ENCODE measurements around the gene DYRK1A.

DYRK1A gene

DNA sequence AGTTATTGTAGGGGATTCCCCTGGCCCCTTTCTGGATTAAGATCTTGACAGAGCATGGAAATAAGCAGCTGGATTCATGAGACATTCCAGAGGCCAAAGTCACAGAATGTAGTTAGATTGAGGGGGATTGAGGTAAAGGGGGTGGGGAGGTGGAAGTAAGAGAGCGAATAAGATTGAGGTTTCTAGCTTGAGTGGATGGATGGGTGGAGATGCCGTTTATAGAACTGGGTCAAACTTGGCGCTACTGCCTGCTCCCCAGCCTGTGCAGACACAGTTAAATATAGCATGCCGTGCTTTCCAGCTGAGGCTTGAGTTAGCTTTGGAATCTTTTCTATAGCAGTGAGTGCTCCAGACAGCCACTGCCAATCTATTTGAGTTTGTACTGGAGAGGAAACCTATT is 85.7 kb downstream of the DYRK1A start:
- DNase-seq: no peak

- DNase-seq: no peak
Measured at GRCh38 chr21:37453350-37453749, 86.8 kb downstream of the DYRK1A start.

- no peak for DNase-seq
Measured at GRCh38 chr21:37454869-37455503, 88.4 kb downstream of the DYRK1A start.

DNA sequence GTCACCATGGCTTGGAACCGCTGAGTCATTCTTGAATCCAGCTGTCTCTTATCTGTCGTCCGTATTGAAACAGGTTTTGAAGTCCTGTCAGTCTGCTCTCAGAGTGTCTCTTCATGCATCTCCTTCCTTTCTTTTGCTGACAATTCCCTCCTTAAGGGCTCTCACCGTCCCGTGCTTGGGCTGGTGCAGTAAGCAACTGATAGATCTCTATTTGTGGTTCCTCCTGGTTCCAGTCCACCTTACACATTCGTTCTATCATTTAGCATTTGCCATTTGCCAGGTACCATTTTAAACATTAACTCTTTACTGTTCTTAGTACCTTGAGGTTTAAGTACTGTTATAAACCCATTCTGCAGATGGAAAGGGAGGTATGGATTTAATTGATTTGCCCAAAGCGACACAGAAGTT is 88.9 kb downstream of the DYRK1A start:
- no peak for DNase-seq

DNA sequence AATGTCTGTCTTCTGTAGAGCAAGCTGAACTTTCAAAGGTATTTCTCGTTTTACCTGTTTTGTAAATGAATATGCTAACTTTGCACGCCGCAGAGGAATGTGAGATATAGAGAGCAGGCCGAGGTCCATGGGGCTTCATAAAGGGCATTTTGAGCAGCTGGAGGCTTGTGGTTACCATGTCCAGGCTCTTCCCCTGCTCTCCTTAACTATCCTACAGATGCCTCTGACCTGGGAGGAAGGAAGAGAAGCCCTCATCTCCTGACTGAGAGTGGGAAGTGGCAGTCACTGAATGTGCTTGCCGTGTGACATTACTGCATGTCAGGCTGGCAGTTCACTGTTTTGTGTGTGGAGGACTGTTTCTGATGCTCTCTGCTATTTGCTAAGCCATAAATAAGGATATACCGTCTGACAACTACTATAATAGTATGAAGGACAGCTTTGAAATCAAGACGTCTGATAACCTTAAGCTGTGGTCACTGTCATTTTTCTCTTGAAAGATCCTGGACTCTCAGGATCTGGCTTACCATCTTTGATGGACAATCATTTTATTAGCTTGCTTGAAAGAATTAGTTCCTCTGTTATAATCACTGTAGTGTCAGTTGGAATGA is 92.2 kb downstream of the DYRK1A start:
- DNase-seq: no peak

GRCh38 chr21:37459575-37459974 is 93.0 kb downstream of the DYRK1A start:
- no peak for DNase-seq

DNA sequence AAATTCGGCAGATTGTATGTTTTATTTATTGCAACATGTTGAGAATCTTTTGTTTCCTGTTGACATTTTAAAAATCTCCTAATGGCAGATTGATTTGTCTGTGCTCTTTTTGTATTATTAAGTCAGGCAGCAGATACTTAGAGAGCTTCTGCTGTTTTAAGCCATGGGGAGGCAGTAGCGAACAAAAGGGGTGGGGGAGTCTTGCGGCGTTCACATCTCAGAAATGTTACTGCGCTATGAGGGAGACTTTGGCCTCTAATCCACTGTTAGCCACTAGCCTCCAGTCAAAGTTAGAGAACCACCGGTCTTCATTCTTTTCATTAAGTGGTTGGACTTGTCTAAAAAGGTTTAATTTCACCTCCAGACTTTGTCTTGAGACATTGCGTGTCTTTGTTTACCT is 93.6 kb downstream of the DYRK1A start:
- DNase-seq: no peak

- no peak for DNase-seq
Measured at GRCh38 chr21:37461479-37461878, 94.9 kb downstream of the DYRK1A start.

DNA sequence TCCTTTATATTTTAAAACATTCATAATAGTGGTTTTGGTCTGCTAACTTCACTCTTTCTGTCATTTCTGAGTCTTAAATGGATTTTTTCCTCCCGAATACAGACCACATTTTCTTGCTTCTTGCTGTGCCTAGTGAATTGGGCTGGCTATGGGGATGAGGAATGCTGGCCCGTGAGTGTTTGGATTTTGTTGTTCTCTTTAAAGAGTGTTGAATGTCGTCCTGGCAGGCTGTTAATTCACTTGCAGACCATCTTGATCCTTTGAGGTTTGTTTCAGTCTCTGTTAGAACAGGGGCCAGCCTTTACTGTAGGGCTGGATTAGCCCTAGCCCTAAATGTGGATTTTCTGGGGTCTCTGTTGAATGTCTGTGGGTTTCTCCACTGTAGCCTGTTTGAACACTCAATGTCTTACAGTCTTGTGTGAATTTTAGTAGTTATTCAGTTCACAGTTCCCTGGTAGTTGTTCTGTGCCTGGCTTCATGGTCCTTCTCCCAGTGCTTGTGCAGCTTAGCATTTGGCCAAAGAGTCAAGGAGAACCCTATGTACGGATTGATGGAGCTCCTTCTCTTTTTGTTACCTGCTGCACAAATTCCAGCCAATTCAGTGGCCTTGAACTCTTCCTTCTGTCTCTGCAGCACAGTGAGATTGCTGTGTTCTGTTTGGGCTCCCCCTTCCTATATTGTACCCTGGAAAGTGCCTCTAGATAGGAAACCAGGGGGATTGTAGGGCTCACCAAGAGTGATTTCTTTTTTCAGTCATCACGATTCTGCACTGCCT is 95.7 kb downstream of the DYRK1A start:
- DNase-seq: no peak

DNA sequence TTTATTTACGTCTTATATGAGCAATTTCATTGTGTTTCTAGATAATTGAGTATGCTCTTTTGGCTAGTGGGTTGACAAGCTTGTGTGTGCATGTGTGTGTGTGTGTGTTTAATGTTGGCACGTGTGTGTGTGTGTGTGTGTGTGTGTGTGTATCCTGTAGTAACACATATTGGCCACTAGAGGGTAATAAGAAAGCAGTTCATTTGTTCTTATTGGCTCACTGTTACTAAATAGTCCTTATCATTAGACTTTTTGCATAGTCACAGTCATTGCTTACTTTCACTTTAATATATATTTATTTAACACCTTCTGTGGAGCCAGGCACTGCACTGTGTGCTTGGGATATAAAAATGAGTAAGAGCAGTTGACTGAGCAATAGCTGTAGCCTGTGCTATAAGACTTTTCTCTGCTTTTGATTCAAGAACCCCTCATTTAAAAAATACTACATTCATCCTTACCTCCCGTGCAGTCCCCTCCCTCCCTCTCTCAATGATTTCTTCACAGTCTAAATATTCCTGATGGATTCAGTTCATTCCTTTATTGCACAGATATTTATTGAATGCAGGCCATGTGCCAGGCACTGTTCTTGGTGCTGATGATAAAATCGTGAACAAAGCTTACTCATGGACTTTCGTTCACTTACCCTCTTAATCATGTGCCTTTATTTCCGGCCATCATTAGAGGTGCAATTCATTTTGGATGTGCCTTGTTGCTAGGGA is 96.7 kb downstream of the DYRK1A start:
- no peak for DNase-seq

DNA sequence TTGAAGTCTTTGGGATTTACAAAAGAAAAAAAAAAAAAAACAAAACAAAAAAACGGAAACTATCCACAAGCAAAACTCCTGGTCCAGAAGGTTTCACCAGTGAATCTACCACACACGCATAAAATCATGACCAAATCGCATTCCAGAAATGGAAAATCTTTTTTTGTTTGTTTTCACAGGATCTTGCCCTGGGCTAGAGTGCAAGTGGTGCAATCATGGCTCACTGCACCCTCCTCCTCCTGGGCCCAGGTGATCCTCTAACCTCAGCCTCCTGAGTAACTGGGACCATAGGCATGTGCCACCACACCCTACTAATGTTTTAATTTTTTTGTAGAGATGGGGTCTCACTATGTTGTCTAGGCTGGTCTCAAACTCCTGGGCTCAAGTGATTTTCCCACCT is 100.5 kb downstream of the DYRK1A start:
- DNase-seq: no peak

- DNase-seq: no peak
Measured at GRCh38 chr21:37468909-37469308, 102.3 kb downstream of the DYRK1A start.

DNA sequence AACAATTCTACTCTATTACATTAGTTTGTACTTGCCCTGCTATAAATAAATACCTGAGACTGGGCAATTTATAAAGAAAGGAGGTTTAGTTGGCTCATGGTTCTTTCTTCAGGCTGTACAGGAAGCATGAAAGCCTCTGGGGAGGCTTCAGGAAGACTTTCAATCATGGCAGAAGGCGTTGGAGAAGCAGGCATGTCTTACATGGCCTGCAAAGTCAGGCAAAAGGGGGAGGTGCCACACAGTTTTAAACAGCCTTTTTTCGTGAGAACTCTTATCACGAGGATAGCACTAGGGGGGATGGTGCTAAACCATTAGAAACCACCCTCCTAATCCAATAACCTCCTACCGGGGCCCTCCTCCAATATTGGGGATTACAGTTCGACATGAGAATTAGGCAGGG is 102.9 kb downstream of the DYRK1A start:
- DNase-seq: no peak

DNA sequence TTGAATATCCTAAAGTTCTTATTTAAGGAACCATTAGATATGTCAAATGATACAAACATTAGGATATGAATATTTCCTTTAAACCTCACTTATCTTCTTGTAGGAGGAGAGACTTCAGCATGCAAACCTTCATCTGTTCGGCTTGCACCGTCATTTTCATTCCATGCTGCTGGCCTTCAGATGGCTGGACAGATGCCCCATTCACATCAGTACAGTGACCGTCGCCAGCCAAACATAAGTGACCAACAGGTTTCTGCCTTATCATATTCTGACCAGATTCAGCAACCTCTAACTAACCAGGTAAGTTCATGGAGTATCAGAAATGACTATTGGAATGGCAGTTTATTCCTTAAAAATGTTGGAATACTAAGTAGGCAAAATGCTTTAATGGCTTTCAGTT is 106.0 kb downstream of the DYRK1A start:
- DNase-seq: no peak

- DNase-seq: no peak
Measured at GRCh38 chr21:37473491-37473890, 106.9 kb downstream of the DYRK1A start.

GRCh38 chr21:37474342-37474741 is 107.8 kb downstream of the DYRK1A start:
- DNase-seq: no peak

DNA sequence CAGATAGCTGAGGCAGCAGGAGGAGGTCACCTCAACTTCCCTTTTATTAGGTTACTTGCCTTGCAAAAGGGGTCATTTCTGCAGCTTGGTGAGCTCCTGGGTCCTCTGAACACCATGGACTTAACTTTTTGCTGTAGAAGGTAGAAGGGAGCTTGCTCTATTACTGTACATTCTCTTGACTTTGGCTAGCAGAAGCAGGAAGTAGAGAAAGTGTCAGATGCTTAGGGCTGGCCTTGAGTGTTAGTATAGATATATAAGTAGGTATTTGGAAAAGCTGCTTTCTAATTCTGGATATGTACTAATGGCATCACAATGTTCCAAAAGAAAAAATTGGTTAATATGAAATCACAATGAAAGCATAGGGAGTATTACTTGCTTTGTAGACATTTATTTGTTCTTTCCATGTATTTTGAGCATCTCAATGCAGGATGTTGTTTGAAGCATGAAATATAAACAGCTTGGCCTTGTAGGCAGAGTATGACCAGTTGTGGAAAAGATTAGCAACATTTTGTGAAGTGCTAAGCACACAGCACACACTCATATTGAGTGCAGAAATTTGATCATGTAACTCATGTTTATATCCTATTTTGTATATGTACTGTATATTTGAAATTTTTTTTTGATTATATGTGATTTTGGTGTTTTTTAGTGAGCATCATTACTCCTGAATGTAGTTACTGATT is 108.8 kb downstream of the DYRK1A start:
- no peak for DNase-seq

DNA sequence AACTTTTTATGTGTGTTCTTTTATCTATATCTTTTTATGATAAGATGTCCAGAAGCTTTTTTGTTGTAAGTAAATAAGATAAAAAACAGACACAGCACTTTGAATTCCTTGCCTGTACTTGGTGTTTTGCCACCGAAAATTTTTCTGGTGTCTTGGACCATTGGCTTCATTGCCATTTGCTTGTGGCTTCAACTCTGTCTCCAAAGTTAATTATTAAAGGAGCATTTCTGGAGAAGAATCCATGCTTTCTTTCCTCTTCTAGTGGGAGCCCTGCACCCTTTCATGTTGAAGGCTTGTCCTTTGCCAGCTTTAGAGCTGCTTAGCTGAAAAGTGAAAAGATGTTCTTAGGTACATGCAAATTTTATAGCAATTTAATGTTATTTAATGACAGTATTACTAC is 112.2 kb downstream of the DYRK1A start:
- DNase-seq: no peak

GRCh38 chr21:37483776-37484175 is 117.2 kb downstream of the DYRK1A start:
- no peak for DNase-seq

DNA sequence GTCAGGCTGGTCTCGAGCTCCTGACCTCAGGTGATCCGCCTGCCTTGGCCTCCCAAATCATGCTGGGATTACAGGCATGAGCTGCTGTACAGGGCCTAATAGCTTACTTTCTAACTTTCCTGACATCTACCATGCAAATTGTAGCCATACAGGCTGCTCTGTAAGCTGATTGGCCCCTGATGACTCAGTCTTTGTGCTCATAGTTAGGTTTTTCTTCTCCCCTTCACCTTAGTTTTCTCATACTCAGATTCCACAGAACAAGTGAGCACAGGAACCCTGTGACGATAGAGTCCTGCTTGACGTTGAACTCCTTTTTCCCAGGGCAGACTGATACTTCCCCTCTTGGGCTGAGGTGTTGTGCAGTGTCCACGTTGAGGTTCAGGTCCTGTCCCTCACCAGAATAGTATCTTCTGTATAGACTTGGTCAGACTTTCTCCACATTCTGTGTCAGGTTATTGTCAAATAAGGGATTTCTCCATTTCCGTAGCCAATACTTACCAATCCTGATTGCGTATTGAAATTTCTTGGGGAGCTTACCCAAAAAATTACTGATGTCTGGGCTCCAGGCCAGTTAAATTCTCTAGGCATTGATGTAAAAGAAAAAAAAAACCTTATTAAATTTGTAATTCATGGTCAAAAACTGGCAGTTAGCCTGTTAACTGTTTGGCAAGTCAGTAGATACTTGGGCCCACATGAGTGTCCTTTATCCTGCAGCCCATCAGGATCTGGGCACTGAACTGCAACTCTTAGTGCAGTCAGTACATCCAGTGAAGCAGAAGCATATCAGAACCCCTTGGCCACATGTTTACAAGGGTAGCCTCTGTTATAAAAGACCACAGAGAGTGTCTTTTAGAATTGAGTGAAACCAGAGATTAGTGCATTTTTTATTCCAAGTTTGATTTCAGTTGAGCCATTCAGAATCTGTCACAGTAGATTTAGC is 118.2 kb downstream of the DYRK1A start:
- no peak for DNase-seq

GRCh38 chr21:37489553-37489952 is 123.0 kb downstream of the DYRK1A start:
- no peak for DNase-seq

GRCh38 chr21:37490084-37490483 is 123.5 kb downstream of the DYRK1A start:
- no peak for DNase-seq
